Mesodermal cell (in vitro differentiated cells): ENCODE measurements around the gene DEDD.
A peak's percentile ranks its signal among the peaks of the same experiment; 100 is the strongest.

ENCODE experiments used
- H3K27ac ChIP-seq: 2 replicates; pipeline ENCODE4 v1.7.0; 2013; ENCODE audit warnings: mild to moderate bottlenecking, low read depth, low read length, moderate library complexity; ENCODE audit not compliant: severe bottlenecking
- H3K36me3 ChIP-seq: 2 replicates; pipeline ENCODE4 v1.7.1; 2013; ENCODE audit warnings: mild to moderate bottlenecking, low read length, moderate library complexity; ENCODE audit not compliant: control insufficient read depth, insufficient read depth
- H3K4me1 ChIP-seq: one replicate; pipeline ENCODE4 v1.7.1; 2013; ENCODE audit warnings: mild to moderate bottlenecking, low read length; ENCODE audit not compliant: insufficient read depth, control insufficient read depth, poor library complexity, severe bottlenecking
- H3K4me3 ChIP-seq: 2 replicates; pipeline ENCODE4 v1.7.0; 2013; ENCODE audit warnings: low read length, control low read depth, mild to moderate bottlenecking; ENCODE audit not compliant: insufficient read depth, poor library complexity, severe bottlenecking; ENCODE audit errors: extremely low read depth
- H3K9me3 ChIP-seq: 2 replicates; pipeline ENCODE4 v1.7.1; 2013; ENCODE audit warnings: mild to moderate bottlenecking, low read length, moderate library complexity; ENCODE audit not compliant: control insufficient read depth
- WGBS, 2 experiments: methylation state at CpG; one replicate each; pipeline ENCODE4 v1.1.5; 2013; ENCODE audit warnings: missing lambda C conversion rate in 2 of 2; ENCODE audit not compliant: insufficient coverage in 2 of 2; 5-methylcytosine and 5-hydroxymethylcytosine counted together

DEDD gene

GRCh38 chr1:161173711-161174110 lies 41.2 kb upstream of the DEDD start:
- Histone ChIP-seq H3K9me3 (no peaks in the 10 kb centered on the region), H3K4me1 (peaks cover 6% of the 10 kb centered on the region), H3K36me3 (peaks cover 66% of the 10 kb centered on the region), H3K27ac (no peak overlapping the region), H3K4me3 (no peak overlapping the region)
- 94 to 96% methylated on average over 6 to 11 of the region's 11 CpGs for WGBS, 2 experiments

- no peaks in the 10 kb centered on the region for H3K9me3 ChIP-seq
- H3K27ac ChIP-seq, result no peak overlapping the region
- peaks cover 6% of the 10 kb centered on the region for H3K4me1 ChIP-seq
- no peak overlapping the region for H3K4me3 ChIP-seq
- 93 to 100% methylated on average over 1 to 3 of the region's 4 CpGs for WGBS, 2 experiments
- H3K36me3 ChIP-seq, result peaks cover 69% of the 10 kb centered on the region
Observed at GRCh38 chr1:161172776-161173376, 40.4 kb upstream of the DEDD start.

GRCh38 chr1:161172349-161172748 lies 39.9 kb upstream of the DEDD start:
- WGBS, 2 experiments, result no CpG with 5 or more reads among the region's 1 CpG
- H3K27ac ChIP-seq, result no peak overlapping the region
- H3K36me3 ChIP-seq, result peaks cover 70% of the 10 kb centered on the region

GRCh38 chr1:161171696-161172095 lies 39.2 kb upstream of the DEDD start:
- H3K9me3 ChIP-seq, result no peaks in the 10 kb centered on the region
- H3K27ac ChIP-seq, result no peak overlapping the region
- peaks cover 6% of the 10 kb centered on the region for H3K4me1 ChIP-seq
- WGBS, 2 experiments, result 92 to 93% methylated on average over 10 to 11 of the region's 12 CpGs
- H3K4me3 ChIP-seq, result no peak overlapping the region
- peaks cover 70% of the 10 kb centered on the region for H3K36me3 ChIP-seq

More at GRCh38 chr1:161172349-161172748, 39.9 kb upstream of the DEDD start:
- no peak overlapping the region for H3K4me3 ChIP-seq
- peaks cover 6% of the 10 kb centered on the region for H3K4me1 ChIP-seq
- H3K9me3 ChIP-seq, result no peaks in the 10 kb centered on the region

- H3K9me3 ChIP-seq, result no peaks in the 10 kb centered on the region
- H3K4me1 ChIP-seq, result peaks cover 2% of the 10 kb centered on the region
- no peak overlapping the region for H3K27ac ChIP-seq
- WGBS, 2 experiments, result 80 to 89% methylated on average over 1 to 2 of the region's 5 CpGs
- no peak overlapping the region for H3K4me3 ChIP-seq
- H3K36me3 ChIP-seq, result peaks cover 70% of the 10 kb centered on the region
Observed at GRCh38 chr1:161171191-161171590, 38.7 kb upstream of the DEDD start.

- 90 to 94% methylated on average over 7 of the region's 9 CpGs for WGBS, 2 experiments
- Histone ChIP-seq H3K4me1 (peaks cover 7% of the 10 kb centered on the region), H3K36me3 (peaks cover 56% of the 10 kb centered on the region), H3K4me3 (no peak overlapping the region), H3K9me3 (no peaks in the 10 kb centered on the region), H3K27ac (no peak overlapping the region)
Observed at GRCh38 chr1:161168906-161169305, 36.4 kb upstream of the DEDD start.

GRCh38 chr1:161166669-161167548 lies 34.4 kb upstream of the DEDD start:
- peak overlapping the region; percentile 87 for H3K4me3 ChIP-seq
- peak overlapping the region; percentile 23 for H3K27ac ChIP-seq
- H3K36me3 ChIP-seq, result peaks cover 54% of the 10 kb centered on the region
- WGBS, 2 experiments, result 9 to 11% methylated on average over 25 to 27 of the region's 33 CpGs
- no peaks in the 10 kb centered on the region for H3K9me3 ChIP-seq
- peaks cover 7% of the 10 kb centered on the region for H3K4me1 ChIP-seq

- Histone ChIP-seq H3K36me3 (peaks cover 53% of the 10 kb centered on the region), H3K27ac (peak within 1 kb of the TSS; percentile 96), H3K4me3 (peak within 1 kb of the TSS; percentile 87), H3K9me3 (no peaks in the 10 kb centered on the region), H3K4me1 (peaks cover 7% of the 10 kb centered on the region)
- WGBS, 2 experiments, result 1% methylated on average over 39 to 43 of the region's 54 CpGs
Observed at GRCh38 chr1:161165742-161166668, 33.5 kb upstream of the DEDD start, which contains the start of gene PPOX. PPOX (plus strand) TSS chr1:161166426; CDS start chr1:161166848, 422 bp downstream.

GRCh38 chr1:161164901-161165610 lies 32.6 kb upstream of the DEDD start:
- Histone ChIP-seq H3K27ac (peak overlapping the region; percentile 96), H3K9me3 (no peaks in the 10 kb centered on the region), H3K4me3 (peak overlapping the region; percentile 87), H3K36me3 (peaks cover 50% of the 10 kb centered on the region), H3K4me1 (peaks cover 10% of the 10 kb centered on the region)
- WGBS, 2 experiments, result 96% methylated on average over 8 to 10 of the region's 14 CpGs

GRCh38 chr1:161163793-161164192 lies 31.3 kb upstream of the DEDD start:
- peaks cover 11% of the 10 kb centered on the region for H3K4me1 ChIP-seq
- H3K9me3 ChIP-seq, result no peaks in the 10 kb centered on the region
- whole genome bisulfite sequencing, 2 experiments, result 60 to 98% methylated on average over 1 to 5 of the region's 5 CpGs
- no peak overlapping the region for H3K27ac ChIP-seq
- peaks cover 42% of the 10 kb centered on the region for H3K36me3 ChIP-seq
- no peak overlapping the region for H3K4me3 ChIP-seq
